ENCODE measurements around the gene DOK5. TPM values are rescaled to one million over a fixed set of nuclear protein-coding genes. Genes with fewer than 3 reads are reported as not detected.

The DOK5 gene
- total RNA-seq, 4 donors from 2014 or later: 4.7 to 10.9 (median 7.3) TPM

DNA sequence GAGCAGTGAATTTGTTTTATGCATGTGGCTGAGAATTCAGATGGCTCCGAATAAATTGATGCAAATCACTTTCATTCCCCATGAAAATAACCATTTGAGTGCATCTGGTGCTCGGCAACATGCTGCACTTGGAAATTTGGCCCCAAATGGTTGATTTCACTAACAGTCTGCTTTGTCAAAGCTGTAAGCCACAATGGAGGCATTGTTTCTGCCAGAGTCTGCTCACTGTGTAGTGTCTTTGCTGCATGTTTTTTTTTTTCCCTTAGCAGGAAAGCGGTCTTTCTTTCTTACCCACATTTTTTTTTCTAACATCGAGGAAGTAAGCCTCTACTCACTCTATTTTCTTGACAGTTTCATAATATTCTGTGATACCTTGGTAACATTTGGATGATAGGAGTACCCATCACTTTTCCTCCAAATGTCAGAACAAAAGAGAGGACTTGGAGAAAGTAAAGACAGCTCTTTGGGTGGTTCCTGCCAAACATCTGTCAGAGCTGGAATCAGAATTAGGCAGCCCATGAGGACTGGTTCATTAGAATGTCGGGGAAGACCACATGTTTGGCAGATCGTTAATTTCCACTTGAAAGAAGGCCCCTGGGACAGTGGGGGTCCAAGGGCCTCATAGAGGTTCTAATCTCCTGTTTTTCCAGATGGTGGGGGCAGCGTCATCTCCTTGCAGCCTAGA lies 149.5 kb downstream of the DOK5 start:
- no peak for DNase-seq
- Histone ChIP-seq H3K36me3 (no peaks in the 10 kb centered on the region), H3K9me3 (no peaks in the 10 kb centered on the region), H3K27me3 (no peaks in the 10 kb centered on the region), H3K27ac (no peak overlapping the region), H3K4me3 (replicated peaks in 1 of 3) (no peak overlapping the region), H3K4me1 (no peaks in the 10 kb centered on the region)
- TF ChIP-seq, protein P1, sequence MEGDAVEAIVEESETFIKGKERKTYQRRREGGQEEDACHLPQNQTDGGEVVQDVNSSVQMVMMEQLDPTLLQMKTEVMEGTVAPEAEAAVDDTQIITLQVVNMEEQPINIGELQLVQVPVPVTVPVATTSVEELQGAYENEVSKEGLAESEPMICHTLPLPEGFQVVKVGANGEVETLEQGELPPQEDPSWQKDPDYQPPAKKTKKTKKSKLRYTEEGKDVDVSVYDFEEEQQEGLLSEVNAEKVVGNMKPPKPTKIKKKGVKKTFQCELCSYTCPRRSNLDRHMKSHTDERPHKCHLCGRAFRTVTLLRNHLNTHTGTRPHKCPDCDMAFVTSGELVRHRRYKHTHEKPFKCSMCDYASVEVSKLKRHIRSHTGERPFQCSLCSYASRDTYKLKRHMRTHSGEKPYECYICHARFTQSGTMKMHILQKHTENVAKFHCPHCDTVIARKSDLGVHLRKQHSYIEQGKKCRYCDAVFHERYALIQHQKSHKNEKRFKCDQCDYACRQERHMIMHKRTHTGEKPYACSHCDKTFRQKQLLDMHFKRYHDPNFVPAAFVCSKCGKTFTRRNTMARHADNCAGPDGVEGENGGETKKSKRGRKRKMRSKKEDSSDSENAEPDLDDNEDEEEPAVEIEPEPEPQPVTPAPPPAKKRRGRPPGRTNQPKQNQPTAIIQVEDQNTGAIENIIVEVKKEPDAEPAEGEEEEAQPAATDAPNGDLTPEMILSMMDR (IDR thresholded peaks at IDR 0.05): no peak
- TF ChIP-seq POLR2A (IDR thresholded peaks at IDR 0.05): no peak
- intact Hi-C loops (cut with DNase I): no loop called here
- 45% methylated on average over 7 of the region's 7 CpGs for WGBS, 2 donors

DNA sequence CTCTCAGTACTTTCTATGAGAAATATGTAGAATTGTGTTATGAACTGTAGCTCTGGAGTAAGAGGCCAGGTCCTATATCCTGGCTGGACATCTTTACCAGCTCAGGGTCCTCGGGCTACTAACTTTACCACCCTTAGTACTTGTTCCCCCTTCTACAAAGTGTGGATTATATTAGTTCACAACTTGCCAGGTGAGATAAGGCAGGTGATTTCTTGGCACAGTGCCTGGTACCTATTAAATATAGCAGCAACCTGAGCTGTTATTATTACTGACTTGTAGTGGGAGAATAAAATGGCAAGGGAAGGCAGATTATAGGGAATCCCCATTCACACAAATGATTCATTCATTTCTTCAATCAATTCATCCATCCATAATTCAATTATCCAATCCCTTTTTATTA lies 150.1 kb downstream of the DOK5 start:
- Histone ChIP-seq H3K36me3 (no peaks in the 10 kb centered on the region), H3K4me1 (no peaks in the 10 kb centered on the region), H3K9me3 (no peaks in the 10 kb centered on the region), H3K27ac (no peak overlapping the region), H3K4me3 (replicated peaks in 1 of 3) (no peak overlapping the region), H3K27me3 (no peaks in the 10 kb centered on the region)
- WGBS, 2 donors: 85 to 86% methylated on average over 1 of the region's 1 CpG
- no peak for DNase-seq
- TF ChIP-seq, protein P1 (IDR thresholded peaks at IDR 0.05): no peak
- no peak for TF ChIP-seq POLR2A (IDR thresholded peaks at IDR 0.05)
- intact Hi-C loops (cut with DNase I): no loop called here

DNA sequence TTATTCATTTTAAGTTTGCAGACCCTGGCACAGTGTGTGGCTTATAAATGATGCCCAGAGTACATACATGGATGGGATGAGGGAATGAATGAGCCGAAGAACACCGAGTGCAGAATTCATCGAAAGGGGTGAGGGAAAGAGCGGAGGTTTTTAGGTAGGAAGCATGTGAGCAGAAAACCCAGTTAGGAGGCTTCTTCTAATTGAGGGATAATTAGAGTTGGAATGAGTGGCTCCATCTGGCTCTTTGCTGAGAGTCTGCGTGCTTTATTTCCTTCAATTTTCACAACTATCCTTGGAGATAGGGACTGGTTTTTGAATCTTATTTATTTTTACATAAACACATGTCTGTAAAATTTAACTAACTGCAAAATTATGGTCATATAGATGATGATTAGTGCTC lies 150.7 kb downstream of the DOK5 start:
- no peak overlapping the region for H3K4me3 ChIP-seq (replicated peaks in 1 of 3)
- H3K4me1 ChIP-seq: no peaks in the 10 kb centered on the region
- no peak for TF ChIP-seq POLR2A (IDR thresholded peaks at IDR 0.05)
- TF ChIP-seq, protein P1 (IDR thresholded peaks at IDR 0.05): no peak
- H3K36me3 ChIP-seq: no peaks in the 10 kb centered on the region
- H3K27me3 ChIP-seq: no peaks in the 10 kb centered on the region
- H3K9me3 ChIP-seq: no peaks in the 10 kb centered on the region
- DNase-seq: no peak
- H3K27ac ChIP-seq: no peak overlapping the region
- intact Hi-C loops (cut with DNase I): no loop called here
- WGBS, 2 donors: 97% methylated on average over 5 of the region's 5 CpGs

DNA sequence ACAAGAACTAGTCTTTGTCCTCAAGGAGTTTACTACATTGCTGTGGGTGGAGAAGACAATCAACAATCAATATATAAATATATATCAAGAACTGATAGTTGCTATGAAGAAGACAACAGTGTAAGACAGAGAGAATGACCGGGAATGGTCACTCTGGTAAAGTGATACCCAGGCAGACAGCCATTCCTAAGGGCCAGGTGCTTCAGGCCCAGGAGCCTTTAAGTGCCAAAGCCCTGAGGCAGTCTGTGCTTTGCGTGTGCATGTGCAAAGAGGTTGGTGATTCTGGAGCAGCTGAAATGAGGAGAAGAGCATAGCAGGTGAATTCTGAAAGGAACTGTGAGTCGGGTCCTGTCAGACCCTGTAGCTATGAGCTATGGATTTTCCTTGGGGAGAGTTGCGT lies 154.2 kb downstream of the DOK5 start:
- TF ChIP-seq, protein P1 (IDR thresholded peaks at IDR 0.05): no peak
- no peak for TF ChIP-seq POLR2A (IDR thresholded peaks at IDR 0.05)
- Histone ChIP-seq H3K4me1 (no peaks in the 10 kb centered on the region), H3K4me3 (replicated peaks in 1 of 3) (no peak overlapping the region), H3K36me3 (no peaks in the 10 kb centered on the region), H3K9me3 (no peaks in the 10 kb centered on the region), H3K27me3 (no peaks in the 10 kb centered on the region), H3K27ac (no peak overlapping the region)
- 88 to 89% methylated on average over 4 of the region's 4 CpGs for WGBS, 2 donors
- intact Hi-C loops (cut with DNase I): no loop called here
- no peak for DNase-seq

DNA sequence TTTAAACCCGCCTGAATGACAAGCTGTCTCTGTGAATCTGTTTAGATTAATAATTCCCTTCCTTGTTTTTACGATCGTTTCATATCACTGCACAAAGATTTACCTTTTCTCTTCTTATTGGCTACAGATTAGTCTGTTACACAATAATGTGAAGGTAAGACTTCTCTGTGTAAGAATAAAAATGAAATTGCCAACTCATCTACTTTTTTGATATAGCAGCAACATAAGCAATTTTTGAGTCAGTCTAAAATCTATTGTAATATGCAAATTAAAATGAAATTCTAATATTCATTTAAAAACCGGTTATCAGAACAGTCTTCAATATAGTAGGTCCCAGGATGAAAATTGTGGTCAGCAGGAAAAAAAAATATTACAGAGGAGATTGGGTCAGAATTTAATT lies 155.2 kb downstream of the DOK5 start:
- Histone ChIP-seq H3K9me3 (no peaks in the 10 kb centered on the region), H3K27me3 (no peaks in the 10 kb centered on the region), H3K36me3 (no peaks in the 10 kb centered on the region), H3K27ac (no peak overlapping the region), H3K4me3 (replicated peaks in 1 of 3) (no peak overlapping the region), H3K4me1 (no peaks in the 10 kb centered on the region)
- no peak for DNase-seq
- no peak for TF ChIP-seq POLR2A (IDR thresholded peaks at IDR 0.05)
- TF ChIP-seq, protein P1 (IDR thresholded peaks at IDR 0.05): no peak
- intact Hi-C loops (cut with DNase I): no loop called here
- 79 to 93% methylated on average over 4 of the region's 4 CpGs for WGBS, 2 donors
